ENCODE measurements around the gene ETNK1. TPM values are rescaled to one million over a fixed set of nuclear protein-coding genes. Genes with fewer than 3 reads are reported as not detected.
A peak's percentile ranks its signal among the peaks of the same experiment; 100 is the strongest.

Gene ETNK1
- polyA plus RNA-seq, 3 donors = 13.7 to 17.3 (median 16.5) TPM

- peaks cover 14 to 28% of the 10 kb centered on the region in 2 donors for H3K36me3 ChIP-seq (replicated peaks in 1 of 2; ENCODE audit: control insufficient read depth in 1 of 2, insufficient read depth in 2 of 2, low read length in 2 of 2)
- no peaks in the 10 kb centered on the region for H3K9me3 ChIP-seq (replicated peaks in 1 of 2; ENCODE audit: control insufficient read depth in 1 of 2, insufficient read depth in 1 of 2, low read length in 2 of 2)
These were observed 23.7 kb downstream of the ETNK1 start for GRCh38 chr12:22648668-22649067.

GRCh38 chr12:22653075-22653474 is 28.1 kb downstream of the ETNK1 start:
- H3K27ac ChIP-seq (ENCODE audit: low read depth in 1 of 2, low read length in 2 of 2) = peak overlapping the region in 1 of 2 donors; percentile 56
- Mint-ChIP-seq H3K27ac (peak overlapping the region; percentile 18 to 86 (median 80)), H3K9me3 (no peaks in the 10 kb centered on the region), H3K36me3 (peaks cover 19 to 40% of the 10 kb centered on the region in 2 donors), H3K27me3 (ENCODE audit: low read depth in 3 of 3) (no peaks in the 10 kb centered on the region), H3K4me1 (peaks cover 23% of the 10 kb centered on the region), H3K4me3 (peak overlapping the region in 1 of 2 donors; percentile 36)
- H3K9ac ChIP-seq (ENCODE audit: insufficient read depth, low read length, poor library complexity, severe bottlenecking) = no peak overlapping the region
- H4K20me1 ChIP-seq (ENCODE audit: insufficient read depth, low read length) = peaks cover 6% of the 10 kb centered on the region
- WGBS (ENCODE audit: insufficient coverage) = no CpG with 5 or more reads among the region's 2 CpGs
- no peak overlapping the region for H2AFZ ChIP-seq (ENCODE audit: insufficient read depth, low read depth, low read length, poor library complexity, severe bottlenecking)
- intact Hi-C loops (cut with micrococcal nuclease) = no loop called here
- TF ChIP-seq CTCF (IDR thresholded peaks at IDR 0.05) = no peak
- H3K79me2 ChIP-seq (ENCODE audit: insufficient read depth, low read length) = peaks cover 47% of the 10 kb centered on the region
- peaks cover 6 to 14% of the 10 kb centered on the region in 2 donors for H3K36me3 ChIP-seq (replicated peaks in 1 of 2; ENCODE audit: control insufficient read depth in 1 of 2, insufficient read depth in 2 of 2, low read length in 2 of 2)
- H3K4me1 ChIP-seq (ENCODE audit: control insufficient read depth in 1 of 2, insufficient read depth in 2 of 2, low read length in 2 of 2) = peaks cover 7 to 14% of the 10 kb centered on the region in 2 donors
- DNase-seq = peak in 1 of 3 donors; percentile 13
- no peaks in the 10 kb centered on the region for H3K27me3 ChIP-seq (ENCODE audit: control insufficient read depth in 2 of 2, insufficient read depth in 2 of 2, low read length in 2 of 2)
- peak overlapping the region in 1 of 3 experiments; percentile 16 for H3K4me3 ChIP-seq (replicated peaks in 1 of 3; ENCODE audit: low read depth in 2 of 3, low read length in 3 of 3)
- no peaks in the 10 kb centered on the region for H3K9me3 ChIP-seq (replicated peaks in 1 of 2; ENCODE audit: control insufficient read depth in 1 of 2, insufficient read depth in 1 of 2, low read length in 2 of 2)
- H3K4me2 ChIP-seq (replicated peaks; ENCODE audit: extremely low read depth, low read length, poor library complexity, severe bottlenecking) = peak overlapping the region; percentile 32

More at GRCh38 chr12:22648668-22649067, 23.7 kb downstream of the ETNK1 start:
- Mint-ChIP-seq H3K4me3 (no peak overlapping the region), H3K4me1 (peaks cover 17% of the 10 kb centered on the region), H3K36me3 (peaks cover 26 to 43% of the 10 kb centered on the region in 2 donors), H3K27ac (no peak overlapping the region), H3K27me3 (ENCODE audit: low read depth in 3 of 3) (no peaks in the 10 kb centered on the region), H3K9me3 (no peaks in the 10 kb centered on the region)
- no peak overlapping the region for H3K27ac ChIP-seq (ENCODE audit: low read depth in 1 of 2, low read length in 2 of 2)
- no peak for TF ChIP-seq CTCF (IDR thresholded peaks at IDR 0.05)
- DNase-seq = no peak
- H3K79me2 ChIP-seq (ENCODE audit: insufficient read depth, low read length) = peaks cover 46% of the 10 kb centered on the region
- H2AFZ ChIP-seq (ENCODE audit: insufficient read depth, low read depth, low read length, poor library complexity, severe bottlenecking) = no peak overlapping the region
- peaks cover 13% of the 10 kb centered on the region for H4K20me1 ChIP-seq (ENCODE audit: insufficient read depth, low read length)
- H3K4me3 ChIP-seq (replicated peaks in 1 of 3; ENCODE audit: low read depth in 2 of 3, low read length in 3 of 3) = no peak overlapping the region
- no peaks in the 10 kb centered on the region for H3K27me3 ChIP-seq (ENCODE audit: control insufficient read depth in 2 of 2, insufficient read depth in 2 of 2, low read length in 2 of 2)
- H3K4me1 ChIP-seq (ENCODE audit: control insufficient read depth in 1 of 2, insufficient read depth in 2 of 2, low read length in 2 of 2) = peaks cover 4 to 10% of the 10 kb centered on the region in 2 donors
- H3K9ac ChIP-seq (ENCODE audit: insufficient read depth, low read length, poor library complexity, severe bottlenecking) = no peak overlapping the region
- no peak overlapping the region for H3K4me2 ChIP-seq (replicated peaks; ENCODE audit: extremely low read depth, low read length, poor library complexity, severe bottlenecking)
- intact Hi-C loops (cut with micrococcal nuclease) = no loop called here
- no CpG with 5 or more reads among the region's 3 CpGs for WGBS (ENCODE audit: insufficient coverage)

Data from CD14-positive monocyte (primary cell).